ENCODE data around the gene PDGFRB.

The PDGFRB gene

DNA sequence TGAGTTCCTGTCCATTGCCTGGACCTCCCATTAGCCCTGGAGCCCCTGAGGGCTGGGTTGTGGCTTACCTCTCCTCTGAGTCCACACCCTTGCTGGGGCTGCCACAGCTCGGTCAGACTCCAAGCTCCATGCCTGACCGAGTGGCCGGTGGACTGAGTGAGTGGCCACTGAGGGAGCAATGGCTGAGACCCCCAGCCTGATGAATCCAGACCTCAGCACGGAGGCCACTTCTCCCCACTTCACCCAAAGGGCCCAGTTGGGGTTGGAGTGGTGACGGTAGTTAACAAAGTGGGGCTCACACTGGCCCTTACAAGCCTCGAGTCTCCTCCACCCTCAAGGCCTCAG is 28.8 kb downstream of the PDGFRB start:
- no peak for DNase-seq

DNA sequence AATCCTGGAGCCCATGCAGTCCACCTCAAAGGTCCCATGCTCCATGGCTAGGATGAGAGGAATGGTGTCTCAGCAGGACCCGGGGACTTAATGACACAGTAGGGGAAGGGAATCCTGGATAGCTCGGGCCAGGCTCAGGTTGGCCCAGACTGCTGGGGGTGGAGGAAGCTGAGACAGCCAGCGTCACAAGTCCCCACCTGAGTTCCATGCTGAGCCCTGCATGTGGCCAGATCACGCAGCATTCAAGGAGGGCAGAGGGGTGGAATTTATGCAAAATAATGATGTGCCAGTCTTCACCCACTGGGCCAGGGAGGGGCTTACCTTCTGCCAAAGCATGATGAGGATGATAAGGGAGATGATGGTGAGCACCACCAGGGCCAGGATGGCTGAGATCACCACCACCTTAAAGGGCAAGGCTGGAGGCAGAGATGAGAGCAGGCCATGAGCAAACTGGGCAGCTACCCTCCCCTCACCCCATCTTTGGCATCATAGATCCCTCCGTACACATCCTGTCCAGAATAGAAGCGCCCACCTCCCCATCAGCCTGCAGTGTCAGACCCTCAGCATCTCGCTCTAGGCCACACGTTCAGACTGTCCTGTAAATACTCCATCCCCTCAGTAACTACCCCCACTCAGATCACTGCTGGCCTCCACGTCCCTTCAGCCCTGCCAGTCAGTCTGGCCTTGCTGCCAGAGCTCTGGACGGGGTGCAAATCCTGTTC is 29.3 kb downstream of the PDGFRB start:
- DNase-seq = no peak

DNA sequence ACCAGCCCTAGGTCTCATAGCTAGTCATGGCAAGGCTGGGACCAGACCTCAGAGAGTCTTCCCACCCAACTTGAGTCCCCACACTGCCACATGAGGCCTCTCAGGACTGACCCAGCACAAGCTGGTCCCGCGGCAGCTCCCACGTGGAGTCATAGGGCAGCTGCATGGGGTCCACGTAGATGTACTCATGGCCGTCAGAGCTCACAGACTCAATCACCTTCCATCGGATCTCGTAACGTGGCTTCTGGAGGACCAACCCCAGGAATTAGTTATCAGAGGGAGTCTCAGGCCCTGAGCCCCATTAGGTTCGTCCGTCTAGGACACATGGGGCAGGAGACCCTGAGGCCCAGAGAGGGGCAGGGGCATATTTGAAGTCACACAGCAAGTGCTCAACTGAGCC is 30.3 kb downstream of the PDGFRB start:
- DNase-seq = no peak

DNA sequence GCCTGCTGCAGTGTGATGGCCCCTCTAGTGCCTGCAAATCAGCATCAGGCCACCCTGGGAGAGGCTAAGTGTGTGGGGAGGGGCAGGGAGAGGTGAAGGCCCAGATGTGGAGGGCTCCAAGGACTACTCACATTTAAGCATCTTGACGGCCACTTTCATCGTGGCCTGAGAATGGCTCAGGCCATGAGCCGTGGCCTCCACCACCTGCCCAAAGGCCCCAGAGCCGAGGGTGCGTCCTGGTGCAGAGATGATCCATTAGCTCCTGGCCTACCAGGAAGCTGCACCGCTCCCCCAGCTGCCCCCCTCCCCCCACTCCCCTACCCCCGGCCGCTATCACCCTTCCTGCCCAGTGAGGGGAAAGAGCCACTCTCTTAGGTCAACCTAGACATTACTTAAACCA is 31.0 kb downstream of the PDGFRB start:
- DNase-seq = no peak

DNA sequence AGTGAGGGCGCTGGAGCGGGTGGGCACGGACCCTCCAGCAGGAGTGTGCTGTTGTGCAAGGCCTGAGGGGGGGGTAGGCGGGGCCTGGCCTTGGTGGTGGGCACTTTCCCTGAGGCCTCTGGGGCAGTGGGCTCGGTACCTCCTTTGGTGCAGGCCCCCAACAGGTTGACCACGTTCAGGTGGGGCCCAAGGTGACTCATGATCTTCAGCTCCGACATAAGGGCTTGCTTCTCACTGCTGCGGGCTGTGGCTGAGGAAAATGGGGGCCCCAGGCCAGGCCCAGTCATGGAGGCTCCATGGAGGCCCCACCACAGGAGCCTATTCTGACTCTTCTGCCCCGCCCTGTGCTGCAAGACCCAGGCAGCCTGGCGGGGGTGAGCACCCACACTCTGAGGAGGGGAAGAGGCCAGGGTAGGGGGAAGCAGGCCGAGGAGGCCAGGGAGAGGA is 31.5 kb downstream of the PDGFRB start:
- DNase-seq = no peak

DNA sequence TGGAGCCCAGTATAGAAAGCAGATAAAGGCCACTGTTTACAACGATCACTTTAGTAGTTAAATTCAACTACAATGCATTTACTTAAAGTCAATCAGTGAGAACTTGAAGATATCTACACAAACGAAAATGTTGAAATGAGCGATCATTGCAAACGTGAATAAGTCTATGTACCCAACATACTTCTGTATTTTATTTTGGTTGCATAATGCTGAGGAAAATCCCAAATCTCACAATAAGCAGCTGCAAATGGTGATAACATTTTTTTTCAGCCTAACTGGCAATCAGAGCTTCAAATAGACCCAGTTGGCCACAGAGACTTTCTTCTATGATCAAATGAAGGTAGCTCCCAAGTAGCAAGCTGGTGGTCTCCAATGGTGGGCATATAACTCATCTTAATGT is 32.1 kb downstream of the PDGFRB start:
- DNase-seq = no peak

DNA sequence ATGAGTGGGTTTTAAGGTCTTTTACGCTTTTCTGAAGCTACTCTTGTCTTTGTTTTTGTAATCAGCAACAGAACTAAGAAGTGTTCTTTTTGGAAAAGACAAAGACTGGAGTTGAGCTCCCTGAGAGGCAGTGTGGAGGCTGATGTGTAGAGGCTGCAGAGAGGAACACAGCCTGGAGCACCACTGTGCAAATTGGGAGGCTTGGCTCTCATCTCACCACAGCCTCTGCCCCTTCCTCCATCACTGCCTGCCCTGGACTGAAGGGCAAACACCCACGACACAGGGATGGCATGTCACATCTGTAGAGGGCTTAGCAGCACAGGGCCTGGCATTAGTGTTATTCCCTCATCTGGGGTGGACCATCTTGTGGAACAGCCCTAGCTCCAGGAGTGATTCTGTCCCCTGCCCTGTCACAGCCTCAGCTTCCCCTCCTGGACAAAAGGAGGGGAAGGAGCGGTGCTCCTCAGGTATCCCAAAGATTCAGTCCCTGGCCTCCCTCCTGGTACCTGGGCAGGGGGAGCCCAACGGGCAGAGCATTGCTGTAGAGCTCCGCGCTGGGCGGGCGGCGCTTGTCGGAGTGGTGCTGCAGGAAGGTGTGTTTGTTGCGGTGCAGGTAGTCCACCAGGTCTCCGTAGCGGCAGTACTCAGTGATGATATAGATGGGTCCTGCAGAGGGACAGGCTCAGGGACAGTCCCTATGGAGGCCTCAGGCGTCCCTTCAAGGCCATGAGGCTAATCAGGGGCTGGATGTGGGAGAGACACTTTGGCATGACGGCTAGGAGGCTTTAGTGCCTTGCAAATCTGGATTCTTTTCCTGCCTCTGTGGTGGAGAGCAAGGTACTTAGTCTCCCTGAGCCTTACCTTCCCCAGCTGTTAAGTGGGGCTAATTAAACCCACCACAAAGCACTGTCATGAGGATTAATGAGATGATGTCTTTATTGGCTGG is 32.8 kb downstream of the PDGFRB start:
- DNase-seq = no peak

DNA sequence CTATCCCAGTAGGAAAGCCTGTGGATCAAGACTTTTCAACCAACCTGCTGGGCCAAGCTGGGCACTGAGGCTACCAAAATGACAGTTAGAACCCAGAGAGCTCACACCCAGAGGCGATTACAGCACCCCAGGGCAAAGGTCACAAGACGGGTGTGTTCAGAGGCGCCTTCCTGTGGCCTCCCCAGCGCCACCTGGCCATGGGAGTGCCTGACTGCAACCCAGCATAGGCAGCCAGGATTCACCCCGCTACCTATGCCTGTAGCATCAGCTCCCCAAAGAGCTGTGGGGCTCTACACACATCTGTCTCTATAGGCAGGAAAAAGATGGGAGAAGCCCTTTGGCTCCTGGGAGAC is 33.5 kb downstream of the PDGFRB start:
- DNase-seq = no peak

DNA sequence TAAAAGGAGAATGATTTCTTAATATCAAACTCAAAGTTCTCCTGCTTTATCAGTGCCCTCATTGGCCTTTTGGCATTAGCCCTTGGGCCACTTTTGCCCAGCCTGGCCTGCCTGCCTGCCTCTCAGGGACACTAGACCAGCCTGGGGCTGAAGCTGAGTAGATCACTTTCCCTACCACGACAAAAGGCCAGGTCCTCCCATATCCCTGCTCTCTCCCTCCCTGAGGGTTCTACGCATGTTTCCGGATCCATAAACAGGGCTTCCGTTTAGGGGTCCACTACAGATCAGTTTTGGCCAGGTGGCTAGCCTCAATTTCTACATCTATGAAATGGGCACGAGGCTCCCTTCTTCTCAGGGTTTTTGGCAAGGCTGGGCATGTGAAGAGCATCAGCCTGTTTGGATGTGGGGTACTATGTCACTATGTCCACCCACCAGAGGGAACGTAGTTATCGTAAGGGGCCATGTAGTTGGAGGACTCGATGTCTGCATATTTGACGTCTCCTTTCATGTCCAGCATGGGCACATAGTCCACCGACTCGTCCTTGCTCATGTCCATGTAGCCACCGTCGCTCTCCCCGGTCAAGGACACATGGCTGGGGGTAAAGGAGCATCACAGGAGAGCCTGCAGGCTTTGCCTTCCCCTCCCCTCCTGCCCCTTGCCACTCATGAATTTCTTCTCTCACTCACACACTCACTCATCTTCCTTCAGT is 34.0 kb downstream of the PDGFRB start:
- no peak for DNase-seq

DNA sequence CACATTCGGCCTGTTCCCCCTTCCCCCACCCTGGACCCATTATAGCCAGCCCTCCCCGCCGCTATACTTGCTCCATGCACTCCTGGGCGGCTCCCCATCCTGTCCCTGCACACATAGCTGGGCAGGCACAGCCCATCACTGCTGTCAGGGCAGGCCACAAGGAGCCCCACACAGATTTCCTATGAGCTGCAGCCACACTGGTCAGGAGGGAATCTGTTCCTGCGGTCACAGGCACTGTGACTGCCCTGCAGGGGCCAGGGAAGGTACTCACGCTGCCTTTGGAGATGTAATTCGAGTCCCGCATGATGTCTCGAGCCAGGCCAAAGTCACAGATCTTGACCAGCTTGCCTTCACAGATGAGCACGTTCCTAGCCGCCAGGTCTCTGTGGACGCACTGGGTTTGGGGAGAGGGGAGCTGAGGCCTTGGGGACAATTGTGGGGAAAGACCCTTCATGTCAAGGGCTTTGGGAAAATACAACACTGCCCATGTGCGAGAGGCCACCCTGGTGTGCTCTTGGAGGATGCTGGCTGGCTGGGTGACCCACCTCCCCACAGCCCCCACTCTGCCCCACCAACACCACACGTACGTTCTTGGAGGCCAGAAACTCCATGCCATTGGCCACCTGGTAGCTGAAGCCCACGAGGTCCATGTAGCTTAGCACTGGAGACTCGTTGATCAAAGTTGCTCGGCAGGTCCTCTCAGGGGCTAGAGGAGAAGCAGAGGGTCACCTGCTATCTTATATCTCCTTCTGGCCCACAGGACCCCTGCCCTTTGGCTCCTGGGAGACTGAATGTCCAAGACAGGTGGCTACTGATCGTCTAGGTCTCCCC is 34.8 kb downstream of the PDGFRB start:
- DNase-seq = no peak

DNA sequence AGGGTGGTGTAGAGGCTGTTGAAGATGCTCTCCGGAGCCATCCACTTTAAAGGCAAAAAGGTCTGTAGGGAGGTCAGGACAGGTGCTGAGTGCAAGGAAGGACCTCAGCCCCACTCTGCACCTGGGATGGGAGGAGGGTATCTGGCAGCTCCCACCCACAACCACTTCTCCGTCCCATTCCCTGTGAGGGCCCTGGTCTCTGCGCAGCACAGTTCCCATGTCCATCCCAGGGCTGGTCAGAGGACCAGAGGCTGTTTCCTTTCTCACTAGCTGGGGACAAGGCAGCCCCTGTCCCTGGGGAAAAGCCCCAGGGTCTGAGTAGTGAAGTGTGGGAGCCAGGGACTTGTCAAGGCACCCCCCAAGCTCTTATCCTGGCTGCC is 35.6 kb downstream of the PDGFRB start:
- DNase-seq = no peak

DNA sequence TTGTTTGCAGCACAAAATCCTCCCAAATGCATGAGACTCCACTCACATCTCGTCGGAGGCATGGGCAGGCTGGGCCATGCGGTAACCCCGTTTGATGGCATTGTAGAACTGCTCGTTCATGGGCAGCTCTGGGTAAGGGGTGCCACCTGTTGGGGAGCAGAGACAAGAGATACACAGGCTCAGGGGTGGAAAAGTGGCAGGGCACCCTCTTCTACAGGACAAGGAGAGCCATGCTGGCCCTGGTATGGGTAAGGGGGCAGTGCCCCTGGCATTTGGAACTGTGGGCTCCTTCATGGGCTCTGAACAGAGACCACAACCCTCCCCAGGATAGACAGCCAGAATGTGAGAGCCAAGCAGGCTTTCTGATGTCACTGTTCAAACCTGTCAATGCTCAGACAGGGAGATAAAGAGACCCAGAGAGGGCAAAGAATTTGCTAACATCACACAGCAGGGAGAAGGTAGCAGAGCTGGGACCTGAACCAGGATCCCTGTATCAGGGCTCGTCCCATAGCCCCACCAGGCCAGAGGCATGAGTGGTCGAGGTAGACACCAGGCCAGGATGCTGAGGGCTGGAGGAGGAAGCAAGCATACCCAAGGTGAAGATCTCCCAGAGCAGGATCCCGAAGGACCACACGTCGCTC is 36.1 kb downstream of the PDGFRB start:
- no peak for DNase-seq

DNA sequence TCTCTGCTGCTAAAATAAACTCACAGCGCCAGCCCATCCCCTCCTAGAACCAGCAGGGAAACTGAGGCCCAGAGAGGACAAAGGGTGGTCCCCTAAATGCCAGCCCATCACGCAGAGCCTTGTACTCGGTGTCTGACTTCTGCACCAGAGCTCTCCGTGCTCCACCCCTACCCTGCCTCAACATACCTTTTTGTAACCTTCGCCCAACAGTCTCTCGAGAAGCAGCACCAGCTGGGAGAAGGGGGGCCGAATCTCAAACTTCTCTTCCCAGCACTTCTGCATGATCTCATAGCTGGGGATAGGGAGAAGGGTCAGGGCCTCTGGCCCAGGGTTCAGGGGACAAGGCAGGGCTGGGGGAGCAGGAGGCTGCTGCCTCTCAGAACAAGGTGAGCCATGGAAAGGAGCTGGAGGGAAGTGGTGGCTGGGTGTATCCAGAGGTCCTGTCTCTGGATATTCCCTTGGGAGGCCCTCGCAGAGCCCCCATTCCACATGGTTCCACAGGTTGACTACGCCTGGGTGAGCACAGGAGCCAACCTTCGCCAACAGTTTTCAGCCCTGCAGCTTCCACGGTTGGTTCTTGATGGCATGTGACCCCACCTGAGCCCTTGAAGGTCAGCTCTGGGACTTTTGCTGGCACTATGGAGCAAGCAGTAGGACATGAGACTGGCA is 37.0 kb downstream of the PDGFRB start:
- no peak for DNase-seq

DNA sequence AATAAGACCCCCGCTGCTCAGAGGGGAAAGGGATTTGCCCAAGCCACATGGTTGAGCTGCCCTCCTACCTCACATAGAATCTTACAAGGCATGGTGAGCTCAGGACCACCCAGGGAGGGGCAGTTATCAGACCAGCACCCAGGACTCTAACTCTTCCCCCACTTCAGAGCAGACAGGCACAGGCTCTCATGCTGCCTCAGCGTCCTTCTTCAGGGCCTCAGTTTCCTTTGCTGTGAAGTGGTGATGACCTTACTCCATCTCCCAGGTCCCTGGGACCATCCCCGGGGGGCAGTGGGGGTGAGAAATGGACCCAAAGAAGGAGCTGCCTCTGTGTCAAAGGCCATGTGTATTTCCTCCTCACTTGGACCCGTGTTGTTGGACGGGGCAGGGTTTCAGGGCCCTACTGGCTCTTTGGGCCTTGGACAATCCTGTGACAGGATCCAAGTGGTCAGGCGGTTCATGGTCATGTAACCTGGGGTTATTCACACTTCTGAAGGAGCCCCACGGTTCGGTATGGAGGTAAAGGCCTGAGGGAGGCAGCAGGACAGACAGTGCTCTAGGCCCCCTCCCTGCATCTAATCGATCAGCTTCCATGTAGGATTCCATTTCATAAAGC is 37.6 kb downstream of the PDGFRB start:
- no peak for DNase-seq

DNA sequence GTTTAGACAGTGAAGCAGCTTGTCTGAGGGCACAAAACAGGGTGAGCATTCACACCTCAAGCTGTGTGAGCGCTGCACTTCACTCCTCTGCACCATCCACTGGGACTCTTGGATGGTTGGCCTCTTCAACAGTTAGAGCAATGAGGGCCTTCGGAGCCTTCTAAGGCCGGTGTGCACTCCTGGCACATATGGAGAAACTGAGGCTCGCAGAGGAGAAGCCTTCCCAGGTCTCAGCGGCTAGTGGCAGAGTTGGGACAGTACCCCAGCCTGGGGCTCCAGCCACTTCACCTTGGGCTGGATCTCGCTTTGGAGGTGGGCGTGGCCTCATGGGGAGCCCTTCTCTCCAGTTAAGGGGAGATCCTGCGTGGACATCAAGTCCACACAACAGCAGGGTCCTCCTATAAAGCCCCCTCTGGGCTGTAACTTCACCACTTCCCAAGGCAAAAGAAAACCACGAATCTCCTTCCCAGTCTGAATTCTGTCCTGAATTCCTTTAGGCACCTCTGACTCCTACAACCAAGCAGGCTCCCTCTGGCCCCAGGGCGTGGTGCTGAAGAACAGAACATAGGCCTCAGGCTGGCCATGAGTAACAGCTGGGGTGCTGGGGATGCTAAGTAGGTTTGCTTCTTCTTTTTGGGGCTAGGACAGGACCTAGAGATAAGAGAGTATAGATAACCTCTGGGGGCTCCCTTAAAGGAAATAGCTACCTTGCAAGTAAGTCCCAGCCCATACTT is 38.8 kb downstream of the PDGFRB start:
- no peak for DNase-seq

DNA sequence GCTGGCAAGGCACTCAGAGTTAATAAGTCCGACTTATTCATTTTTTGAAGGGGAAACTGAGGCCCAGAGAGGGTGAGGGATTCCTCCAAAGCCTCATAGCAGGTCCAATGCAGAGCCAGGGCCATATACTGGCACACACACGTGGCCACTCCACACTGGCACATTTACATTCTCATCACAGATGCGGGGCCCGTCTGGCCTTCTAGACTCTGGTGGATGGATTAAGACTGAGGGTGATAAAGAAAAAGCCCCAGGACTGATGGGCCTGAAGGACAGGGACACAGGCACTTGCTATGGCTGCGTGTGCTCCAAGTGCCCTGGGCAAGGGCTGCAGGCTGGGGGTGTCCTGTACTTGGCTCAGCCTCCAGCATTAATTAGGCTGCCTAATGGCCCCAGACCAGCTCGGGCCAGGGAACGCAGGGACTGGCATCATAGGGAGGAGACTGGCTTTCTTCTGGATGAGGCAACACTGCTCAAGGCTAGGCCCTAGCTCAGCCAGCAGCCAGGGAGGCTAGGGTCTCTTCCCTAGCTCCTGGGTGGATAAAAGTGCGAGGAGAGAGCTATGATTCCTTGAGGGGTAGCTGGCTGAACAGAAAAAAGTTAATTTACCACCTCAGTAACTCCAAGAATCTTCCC is 40.8 kb downstream of the PDGFRB start:
- no peak for DNase-seq

DNA sequence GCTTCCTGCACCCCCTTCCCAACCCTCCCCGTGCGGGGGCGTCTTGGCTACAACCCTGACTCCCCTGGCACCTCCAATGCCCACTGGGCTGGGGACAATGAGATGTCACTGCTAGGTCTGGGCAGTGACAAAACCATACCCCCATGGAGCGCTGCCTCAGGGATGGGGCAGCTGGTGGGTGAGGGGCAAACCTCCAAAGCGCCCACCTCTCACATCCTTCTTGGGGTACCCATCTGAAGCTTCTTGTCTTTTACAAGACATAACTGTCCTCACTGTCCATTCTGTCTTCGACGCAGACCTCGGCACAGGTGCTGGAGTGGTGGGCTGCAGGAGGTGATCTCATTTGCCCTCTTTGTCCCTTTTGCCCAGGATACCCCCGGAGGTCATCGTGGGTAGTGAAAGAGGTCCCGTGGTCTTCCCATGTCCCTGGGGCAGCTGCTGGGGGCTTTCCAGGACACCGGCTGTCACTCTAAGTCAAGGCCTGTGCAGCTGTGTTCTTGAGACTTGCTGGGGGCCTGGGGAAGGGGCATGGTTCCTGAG is 41.5 kb downstream of the PDGFRB start:
- DNase-seq = no peak

DNA sequence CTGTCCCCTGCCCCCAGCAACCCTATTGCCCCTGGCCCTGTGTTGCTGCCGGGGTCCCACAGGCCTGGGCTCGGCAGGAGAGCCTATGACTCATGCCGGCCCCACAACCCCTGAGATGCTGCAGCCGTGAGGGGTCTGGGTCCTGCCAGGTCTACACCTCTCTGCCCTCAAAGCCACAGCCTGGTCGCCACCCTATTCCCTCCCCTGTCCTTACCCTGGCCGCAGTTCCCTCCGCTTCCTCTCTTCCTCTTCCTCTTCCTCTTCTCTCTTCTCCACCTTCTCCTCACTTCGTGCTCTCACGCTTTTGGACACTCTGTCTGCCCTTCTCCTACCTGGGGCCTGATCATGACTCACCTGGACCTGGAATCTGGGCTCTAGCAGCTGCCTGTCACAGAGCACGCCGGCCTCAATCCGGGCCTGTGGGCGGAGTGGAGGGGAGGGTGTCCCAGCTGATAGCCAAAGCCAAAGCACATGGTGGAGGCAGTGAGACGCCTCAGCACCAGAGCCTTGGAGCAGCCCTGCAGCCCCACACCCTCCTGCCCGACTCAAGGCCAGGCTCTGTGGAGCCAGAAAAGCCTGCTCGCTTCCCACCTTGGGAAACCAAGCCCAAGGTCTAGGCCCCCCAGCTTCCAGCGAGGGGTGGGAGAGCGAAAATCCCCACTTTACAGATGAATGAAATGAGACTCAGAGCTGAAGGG is 42.4 kb downstream of the PDGFRB start:
- no peak for DNase-seq

Measured in T-helper 9 cell (primary cell).